Amniotic stem cell (primary cell): ENCODE results near the gene HIF3A.
"Not testable (repeated sequence)": the region's sequence is repeated elsewhere in the genome, so short reads cannot be mapped to it uniquely, and the experiment has no call there.

Experiments
- DNase-seq: peaks from one replicate; lab custom pipeline; 2025; lab: John Stamatoyannopoulos, UW

The HIF3A gene

DNA sequence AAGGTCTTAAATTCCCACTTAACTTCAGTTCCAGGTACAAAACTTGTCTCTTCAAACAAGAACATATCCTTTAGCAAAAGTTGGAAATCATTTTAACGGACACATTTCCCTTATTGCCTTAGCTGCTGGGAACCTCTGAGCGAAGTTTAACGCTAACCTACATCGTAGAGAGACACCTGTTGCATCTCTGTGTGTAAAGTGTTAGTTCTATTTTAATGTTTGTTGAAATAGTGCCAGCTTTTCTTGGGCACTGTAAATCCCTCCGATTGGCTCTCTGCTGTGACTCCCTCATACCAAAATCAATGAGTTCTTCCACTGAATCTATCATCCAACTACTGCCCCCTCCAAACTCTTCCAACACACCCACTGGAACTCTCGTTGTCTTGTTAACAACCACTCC lies 2.3 kb upstream of the HIF3A start:
- no peak for DNase-seq

DNA sequence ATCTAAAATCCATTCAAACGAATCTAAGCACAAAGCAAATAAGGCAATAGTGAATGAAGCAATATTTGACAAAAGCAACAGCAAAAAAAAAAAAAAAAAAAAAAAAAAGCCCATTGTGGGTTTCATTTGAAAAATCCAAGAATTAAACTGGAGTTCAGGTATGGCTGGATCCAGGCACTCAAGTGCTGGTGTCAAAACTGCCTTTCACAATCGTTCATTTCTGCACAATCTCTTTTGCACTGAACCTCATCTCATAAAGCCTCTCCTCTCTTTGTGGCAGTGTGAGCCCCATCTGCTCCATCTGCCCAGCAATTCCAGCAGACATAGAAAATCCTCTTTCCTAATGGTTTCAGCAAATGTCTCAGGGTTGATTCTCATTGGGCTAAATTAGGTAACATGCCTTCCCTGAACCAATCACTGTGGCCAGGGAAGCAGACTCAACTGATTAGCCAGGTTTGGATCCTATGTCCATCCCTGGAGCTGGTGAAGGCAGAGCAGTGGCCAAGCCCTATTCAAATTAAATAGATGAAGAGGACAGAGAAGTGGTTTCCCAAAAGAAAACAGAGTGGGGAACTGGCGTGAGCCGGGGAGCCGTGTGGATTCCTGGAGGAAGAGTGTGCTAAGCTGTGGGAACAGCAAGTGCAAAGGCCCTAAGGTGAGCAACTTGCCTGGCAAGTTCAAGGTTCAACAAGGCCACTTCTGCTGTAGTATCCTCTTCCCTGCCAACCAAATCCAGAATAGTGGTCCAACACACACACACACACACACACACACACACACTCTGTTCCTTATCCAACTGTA lies 1.2 kb upstream of the HIF3A start:
- DNase-seq = no peak

GRCh38 chr19:46296202-46296480 lies 701 bp upstream of the HIF3A start:
- no peak for DNase-seq

- no peak for DNase-seq
Measured at GRCh38 chr19:46297700-46298478, 1.0 kb downstream of the HIF3A start.

GRCh38 chr19:46298479-46299003 lies 1.7 kb downstream of the HIF3A start:
- DNase-seq = no peak

DNA sequence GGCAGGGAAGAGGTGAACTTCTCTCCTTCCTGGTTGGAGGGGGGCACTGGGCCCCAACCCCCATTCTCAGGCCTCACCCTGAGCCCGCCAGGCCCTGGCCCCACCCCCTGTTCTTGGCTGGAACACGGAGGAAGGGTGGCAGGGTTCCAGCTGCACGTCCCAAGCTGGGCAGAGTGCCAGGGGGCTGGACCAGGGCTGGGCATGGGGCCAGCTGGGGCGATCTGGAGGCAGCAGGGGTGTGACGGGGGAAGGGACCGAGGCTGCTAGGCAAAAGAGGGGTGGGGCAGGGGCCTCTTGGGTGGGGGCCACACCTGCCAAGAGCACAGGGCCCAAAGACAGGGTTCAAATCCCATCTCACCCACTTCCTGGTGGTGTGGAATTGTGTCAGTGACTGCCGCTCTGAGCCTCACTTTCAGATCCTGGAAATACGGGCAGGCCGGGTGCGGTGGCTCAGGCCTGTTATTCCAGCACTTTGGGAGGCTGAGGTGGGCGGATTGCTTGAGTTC lies 2.2 kb downstream of the HIF3A start:
- no peak for DNase-seq

DNA sequence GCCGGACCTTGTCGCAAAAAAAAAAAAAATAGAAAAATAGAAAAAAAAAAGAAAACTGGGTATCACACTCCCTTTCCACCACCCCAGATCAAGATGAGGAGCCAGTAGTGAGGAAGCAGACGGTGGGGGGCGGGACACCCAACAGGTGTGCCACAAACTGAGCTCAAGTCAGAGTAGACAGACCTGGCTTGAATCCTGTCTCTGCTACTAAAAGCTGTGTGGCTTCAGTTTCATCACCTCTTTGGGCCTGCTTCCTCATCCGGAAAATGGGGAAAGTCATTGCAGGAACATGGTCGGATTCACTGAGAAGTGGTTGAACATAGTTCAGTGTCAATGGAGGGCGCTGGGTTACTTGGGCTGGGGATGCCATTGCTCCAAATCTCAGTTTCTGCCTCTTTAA lies 2.9 kb downstream of the HIF3A start:
- no peak for DNase-seq

- DNase-seq = no peak
Measured at GRCh38 chr19:46303322-46303690, 6.5 kb downstream of the HIF3A start.

DNA sequence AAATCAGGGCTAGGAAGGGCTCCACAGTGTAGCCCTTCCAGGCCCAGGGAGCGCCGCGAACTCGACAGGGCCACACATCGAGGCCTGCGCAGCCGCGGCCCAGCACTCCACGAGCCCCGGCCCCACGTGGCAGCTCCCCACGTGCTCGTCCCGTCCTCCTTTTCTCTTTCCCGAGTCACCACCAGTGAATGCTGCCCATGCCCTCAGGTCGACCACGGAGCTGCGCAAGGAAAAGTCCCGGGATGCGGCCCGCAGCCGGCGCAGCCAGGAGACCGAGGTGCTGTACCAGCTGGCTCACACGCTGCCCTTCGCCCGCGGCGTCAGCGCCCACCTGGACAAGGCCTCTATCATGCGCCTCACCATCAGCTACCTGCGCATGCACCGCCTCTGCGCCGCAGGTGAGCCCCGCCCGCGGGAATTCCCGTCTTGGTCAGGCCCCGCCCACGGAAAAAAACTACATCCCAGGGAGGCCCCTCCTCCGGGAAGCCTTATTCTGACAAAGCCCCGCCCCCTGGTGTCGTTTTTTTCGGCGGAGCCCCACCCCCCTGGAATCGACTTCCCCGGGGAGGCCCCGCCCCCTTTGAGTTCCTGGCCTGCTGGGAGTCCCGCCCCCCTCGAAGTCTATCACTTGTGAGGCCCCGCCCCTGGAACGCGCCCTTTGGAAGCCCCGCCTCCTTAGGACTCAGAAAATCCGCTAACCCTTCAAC lies 7.0 kb downstream of the HIF3A start:
- DNase-seq = no peak

- no peak for DNase-seq
Measured at GRCh38 chr19:46306501-46306900, 9.7 kb downstream of the HIF3A start.

- DNase-seq = no peak
Measured at GRCh38 chr19:46308510-46308909, 11.7 kb downstream of the HIF3A start.

DNA sequence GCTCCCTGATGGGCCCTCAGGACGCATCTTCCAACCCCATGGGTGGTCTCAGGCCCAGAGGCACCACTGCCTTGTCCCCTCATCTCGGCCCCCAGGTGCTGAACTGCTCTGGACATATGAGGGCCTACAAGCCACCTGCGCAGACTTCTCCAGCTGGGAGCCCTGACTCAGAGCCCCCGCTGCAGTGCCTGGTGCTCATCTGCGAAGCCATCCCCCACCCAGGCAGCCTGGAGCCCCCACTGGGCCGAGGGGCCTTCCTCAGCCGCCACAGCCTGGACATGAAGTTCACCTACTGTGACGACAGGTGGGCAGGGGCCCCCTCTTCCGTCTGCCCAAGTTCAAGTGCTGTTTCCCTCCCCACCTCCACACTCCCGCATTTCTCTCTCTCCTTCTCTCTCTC lies 12.2 kb downstream of the HIF3A start:
- DNase-seq = no peak

DNA sequence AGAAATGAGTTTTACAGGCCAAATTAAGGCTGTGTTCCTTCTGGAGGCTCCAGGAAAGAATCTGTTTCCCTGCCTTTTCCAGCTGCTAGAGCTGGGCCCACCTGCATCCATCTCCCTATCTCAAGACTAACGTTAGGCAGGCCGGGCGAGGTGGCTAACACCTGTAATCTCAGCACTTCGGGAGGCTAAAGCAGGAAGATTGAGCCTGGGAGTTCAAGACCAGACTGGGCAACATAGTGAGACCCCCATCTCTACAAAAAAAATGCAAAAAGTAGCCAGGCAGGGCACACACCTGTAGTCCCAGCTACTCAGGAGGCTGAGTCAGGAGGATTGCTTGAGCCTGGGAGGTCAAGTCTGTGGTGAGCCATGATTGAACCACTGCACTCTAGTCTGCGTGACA lies 14.6 kb downstream of the HIF3A start:
- DNase-seq = no peak

DNA sequence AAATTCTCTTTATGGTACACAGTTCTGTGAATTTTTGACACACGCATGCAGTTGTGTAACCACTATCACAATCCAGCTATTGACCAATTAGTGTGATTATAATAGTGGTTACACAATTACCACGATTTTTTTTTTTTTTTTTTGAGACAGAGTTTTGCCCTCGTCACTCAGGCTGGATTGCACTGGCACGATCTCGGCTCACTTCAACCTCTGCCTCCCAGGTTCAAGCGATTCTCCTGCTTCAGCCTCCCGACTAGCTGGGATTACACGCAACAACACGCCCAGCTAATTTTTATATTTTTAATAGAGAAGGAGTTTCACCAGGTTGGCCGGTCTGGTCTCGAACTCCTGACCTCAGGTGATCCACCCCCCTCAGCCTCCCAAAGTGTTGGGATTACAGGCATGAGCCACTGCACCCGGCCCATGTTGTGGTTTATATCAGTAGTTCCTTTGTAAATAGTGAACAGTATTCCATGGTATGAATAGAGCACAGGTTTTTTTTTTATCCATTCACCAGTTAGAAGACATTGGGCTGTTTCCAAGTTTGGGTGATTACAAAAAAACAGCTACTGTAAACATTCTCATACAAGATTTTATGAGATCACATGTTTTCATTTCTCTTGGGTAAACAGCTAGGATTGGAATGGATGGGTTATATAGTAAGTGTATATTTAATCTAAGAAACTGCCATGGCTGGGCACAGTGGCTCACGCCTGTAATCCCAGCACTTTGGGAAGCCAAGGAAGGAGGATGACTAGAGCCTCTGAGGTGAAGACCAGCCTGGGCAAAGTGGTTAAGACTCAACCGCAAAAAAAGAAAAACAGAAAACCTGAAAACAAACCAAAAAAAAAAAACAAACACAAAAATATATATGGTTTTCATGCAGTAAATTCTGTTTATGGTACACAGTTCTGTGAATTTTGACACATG lies 17.0 kb downstream of the HIF3A start:
- DNase-seq = not testable (repeated sequence)

- DNase-seq = no peak
Measured at GRCh38 chr19:46317339-46317738, 20.5 kb downstream of the HIF3A start.

GRCh38 chr19:46319613-46320012 lies 22.8 kb downstream of the HIF3A start:
- DNase-seq = no peak

- DNase-seq = no peak
Measured at GRCh38 chr19:46320559-46320958, 23.7 kb downstream of the HIF3A start.

GRCh38 chr19:46321653-46322052 lies 24.8 kb downstream of the HIF3A start:
- DNase-seq = no peak

DNA sequence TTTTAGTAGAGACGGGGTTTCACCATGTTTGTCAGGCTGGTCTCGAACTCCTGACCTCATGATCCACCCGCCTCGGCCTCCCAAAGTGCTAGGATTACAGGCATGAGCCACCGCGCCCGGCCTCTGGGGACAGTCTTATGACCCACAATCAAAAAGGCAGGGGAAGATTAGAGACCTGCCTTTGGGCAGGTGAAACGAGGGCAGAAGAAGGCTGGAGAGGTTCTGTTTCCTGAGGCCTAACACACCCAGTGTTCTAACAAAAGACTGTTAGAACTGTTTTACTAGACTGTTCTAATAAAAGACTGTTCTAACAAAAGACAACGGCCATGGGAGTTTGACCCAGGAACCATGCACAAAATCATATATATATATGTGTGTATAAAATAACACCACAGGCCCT lies 26.4 kb downstream of the HIF3A start:
- DNase-seq = not testable (repeated sequence)

GRCh38 chr19:46324277-46324676 lies 27.4 kb downstream of the HIF3A start:
- DNase-seq = no peak

- DNase-seq = no peak
Measured at GRCh38 chr19:46326608-46327007, 29.8 kb downstream of the HIF3A start.

DNA sequence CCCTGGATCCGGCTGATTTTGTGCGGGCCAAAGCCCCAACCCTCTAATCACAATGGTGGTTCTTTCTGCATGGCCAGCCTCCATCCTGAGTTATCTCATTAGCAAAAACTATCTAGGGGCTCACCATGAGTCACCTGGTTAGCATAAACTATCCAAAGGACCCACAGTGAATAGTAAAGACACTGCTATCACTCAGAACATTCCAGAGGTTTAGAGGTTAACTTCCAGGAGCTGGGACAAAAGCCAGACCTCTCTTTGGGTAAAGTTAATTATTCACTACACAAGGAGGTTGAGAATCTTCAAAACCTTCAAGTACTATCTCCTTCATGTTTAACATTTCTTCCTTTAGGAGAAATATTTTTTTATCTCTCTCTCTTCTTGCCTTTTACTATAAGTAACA lies 31.2 kb downstream of the HIF3A start:
- DNase-seq = no peak
